Prostate gland (tissue), 2 donors: ENCODE results near the gene SV2C.

ENCODE experiments used
- CTCF ChIP-seq, 4 experiments: fragments of 200-600 bp in 2 of 4; fragments of 450-650 bp in 2 of 4; sonication (generic) in 2 of 4; IDR thresholded peaks; 1 replicate in 3 of 4; 2 replicates in 1 of 4; pipeline ENCODE4 v1.5.1; 2016 to 2019; ENCODE audit warnings: antibody characterized with exemption in 4 of 4, mild to moderate bottlenecking in 2 of 4, moderate library complexity in 2 of 4
- POLR2A ChIP-seq: fragments of 450-650 bp; IDR thresholded peaks from one replicate; pipeline ENCODE4 v1.6.1; 2016; ENCODE audit warnings: antibody characterized with exemption, mild to moderate bottlenecking
- POLR2AphosphoS5 ChIP-seq: sonication (generic); formaldehyde crosslinking; IDR thresholded peaks from one replicate; pipeline ENCODE4 v1.6.1; 2017; ENCODE audit warnings: antibody characterized with exemption

- TF ChIP-seq CTCF (IDR thresholded peaks at IDR 0.05), result no peak
- no peak for TF ChIP-seq POLR2A
- no peak for TF ChIP-seq POLR2AphosphoS5
Measured at GRCh38 chr5:76192837-76193236, 109.7 kb downstream of the SV2C start.
